NB4 (cell line): ENCODE data around the gene CUX1.

ENCODE experiments used
- DNase-seq: peaks from one replicate; pipeline ENCODE4 v3.0.0; 2010; ENCODE audit warnings: low read depth
- H3K4me3 ChIP-seq: one replicate; pipeline ENCODE4 v1.5.1; 2011; ENCODE audit warnings: mild to moderate bottlenecking, low read depth, low read length, moderate library complexity
- MYC ChIP-seq: IDR thresholded peaks from 2 replicates; pipeline ENCODE4 v1.6.1; 2011; ENCODE audit warnings: low read depth, low read length
- POLR2A ChIP-seq: IDR thresholded peaks from 2 replicates; pipeline ENCODE4 v1.6.1; 2011; ENCODE audit warnings: mild to moderate bottlenecking; ENCODE audit not compliant: insufficient read length; ENCODE audit errors: extremely low read depth
- TF ChIP-seq, protein P1 (sequence below): IDR thresholded peaks from 2 replicates; pipeline ENCODE4 v1.6.1; 2011; ENCODE audit warnings: low read depth, low read length
- TF ChIP-seq, protein P2 (sequence below): IDR thresholded peaks from one replicate; pipeline ENCODE4 v1.5.1; 2012; ENCODE audit warnings: low read depth, low read length

Gene CUX1

DNA sequence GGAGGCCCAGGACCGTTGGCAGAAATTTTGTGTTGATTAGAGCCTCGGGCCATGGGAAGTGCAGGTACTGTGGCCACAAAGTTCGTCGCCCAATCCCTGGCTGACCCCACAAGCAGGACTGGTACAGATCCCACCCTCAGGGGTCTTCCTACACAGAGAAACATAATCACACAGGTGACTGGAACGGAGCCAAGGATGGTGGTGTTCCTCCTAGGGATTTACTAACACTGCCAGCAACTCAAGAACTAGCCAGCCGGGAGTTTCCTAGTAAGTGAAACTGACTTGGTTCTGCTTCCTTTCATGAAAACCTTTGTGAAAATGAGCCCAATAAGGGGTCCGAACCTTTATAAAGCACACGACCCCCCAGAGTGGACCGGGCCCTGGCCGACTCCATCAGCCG is 5.7 kb downstream of the CUX1 start:
- H3K4me3 ChIP-seq = no peak overlapping the region
- TF ChIP-seq MYC = no peak
- no peak for TF ChIP-seq POLR2A
- TF ChIP-seq, protein P1, sequence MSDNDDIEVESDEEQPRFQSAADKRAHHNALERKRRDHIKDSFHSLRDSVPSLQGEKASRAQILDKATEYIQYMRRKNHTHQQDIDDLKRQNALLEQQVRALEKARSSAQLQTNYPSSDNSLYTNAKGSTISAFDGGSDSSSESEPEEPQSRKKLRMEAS = no peak
- TF ChIP-seq, protein P2, sequence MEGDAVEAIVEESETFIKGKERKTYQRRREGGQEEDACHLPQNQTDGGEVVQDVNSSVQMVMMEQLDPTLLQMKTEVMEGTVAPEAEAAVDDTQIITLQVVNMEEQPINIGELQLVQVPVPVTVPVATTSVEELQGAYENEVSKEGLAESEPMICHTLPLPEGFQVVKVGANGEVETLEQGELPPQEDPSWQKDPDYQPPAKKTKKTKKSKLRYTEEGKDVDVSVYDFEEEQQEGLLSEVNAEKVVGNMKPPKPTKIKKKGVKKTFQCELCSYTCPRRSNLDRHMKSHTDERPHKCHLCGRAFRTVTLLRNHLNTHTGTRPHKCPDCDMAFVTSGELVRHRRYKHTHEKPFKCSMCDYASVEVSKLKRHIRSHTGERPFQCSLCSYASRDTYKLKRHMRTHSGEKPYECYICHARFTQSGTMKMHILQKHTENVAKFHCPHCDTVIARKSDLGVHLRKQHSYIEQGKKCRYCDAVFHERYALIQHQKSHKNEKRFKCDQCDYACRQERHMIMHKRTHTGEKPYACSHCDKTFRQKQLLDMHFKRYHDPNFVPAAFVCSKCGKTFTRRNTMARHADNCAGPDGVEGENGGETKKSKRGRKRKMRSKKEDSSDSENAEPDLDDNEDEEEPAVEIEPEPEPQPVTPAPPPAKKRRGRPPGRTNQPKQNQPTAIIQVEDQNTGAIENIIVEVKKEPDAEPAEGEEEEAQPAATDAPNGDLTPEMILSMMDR = no peak
- no peak for DNase-seq

DNA sequence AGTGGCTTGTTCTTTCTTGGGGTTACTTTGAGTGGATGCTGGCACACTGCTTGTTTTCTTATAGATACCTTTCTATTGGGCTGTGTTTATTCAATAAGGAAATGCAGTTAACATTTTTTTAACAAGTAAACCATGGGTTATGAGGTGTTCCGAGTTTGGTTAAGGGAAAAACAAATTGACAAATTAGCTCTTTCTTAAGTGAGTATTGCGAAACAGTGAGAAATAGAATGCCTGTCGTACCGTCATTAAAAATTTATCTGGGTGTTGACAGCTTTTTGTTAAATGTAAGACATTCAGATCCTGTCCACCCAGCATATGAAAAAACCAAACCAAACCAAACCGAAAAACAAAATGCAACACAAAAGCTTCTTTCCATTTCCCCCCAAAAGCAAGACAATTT is 6.2 kb downstream of the CUX1 start:
- no peak overlapping the region for H3K4me3 ChIP-seq
- TF ChIP-seq, protein P2 = no peak
- TF ChIP-seq, protein P1 = no peak
- TF ChIP-seq POLR2A (no peak), MYC (no peak)
- no peak for DNase-seq

DNA sequence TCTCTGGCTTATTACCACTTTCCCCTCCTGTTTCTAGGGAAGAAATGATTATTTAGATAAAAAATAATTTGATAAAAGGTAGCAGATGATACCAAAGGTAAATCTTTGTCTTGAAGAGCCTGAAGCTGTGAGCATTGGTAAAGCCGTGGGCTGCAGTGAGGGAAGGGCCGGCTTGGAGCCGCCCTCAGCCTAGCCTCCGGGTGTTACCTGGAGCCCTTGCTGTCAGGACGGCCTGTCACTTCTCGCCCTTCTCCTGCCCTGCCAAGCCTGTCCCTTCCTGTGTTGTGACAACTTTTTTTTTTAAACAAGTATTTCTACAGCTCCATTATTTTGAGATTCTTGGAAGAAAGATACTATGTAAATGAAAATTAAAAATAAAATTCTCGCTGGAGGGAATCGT is 7.0 kb downstream of the CUX1 start:
- DNase-seq = no peak
- TF ChIP-seq, protein P1 = no peak
- TF ChIP-seq MYC (no peak), POLR2A (no peak)
- TF ChIP-seq, protein P2 = no peak
- H3K4me3 ChIP-seq = no peak overlapping the region

DNA sequence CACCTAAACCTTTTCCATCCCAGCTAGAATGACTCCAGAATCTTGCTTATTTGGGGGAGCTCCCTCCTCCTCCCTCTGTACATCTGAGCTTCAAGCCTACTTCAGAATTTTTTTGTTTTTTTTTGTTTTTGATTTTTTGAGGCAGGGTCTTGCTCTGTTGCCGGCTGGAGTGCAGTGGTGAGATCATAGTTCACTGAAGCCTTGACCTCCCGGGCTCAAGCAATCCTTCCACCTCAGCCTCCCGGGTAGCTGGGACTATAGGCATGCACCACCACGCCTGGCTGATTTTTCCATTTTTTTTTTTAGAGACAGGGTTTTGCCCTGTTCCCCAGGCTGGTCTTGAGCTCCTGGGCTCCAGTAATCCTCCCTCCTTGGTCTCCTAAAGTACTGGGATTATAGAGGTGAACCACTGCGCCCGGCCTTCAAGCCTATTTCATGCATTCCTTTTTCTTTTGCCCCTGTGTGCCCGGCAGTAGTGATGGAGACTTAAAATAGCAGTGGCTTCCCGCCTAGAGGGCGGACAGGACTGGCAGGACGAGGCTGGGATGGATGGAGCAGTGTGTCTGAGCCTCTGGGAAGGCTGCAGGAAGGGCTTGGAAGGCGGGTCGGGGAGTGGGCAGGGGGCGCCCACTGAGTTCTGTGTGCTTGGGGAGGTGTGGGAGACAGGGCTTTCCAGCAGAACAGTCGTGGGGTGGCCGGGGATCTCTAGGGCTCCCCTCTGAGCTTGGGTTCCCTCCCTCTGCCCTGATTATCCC is 8.8 kb downstream of the CUX1 start:
- TF ChIP-seq POLR2A (no peak), MYC (no peak)
- TF ChIP-seq, protein P2 = no peak
- TF ChIP-seq, protein P1 = no peak
- no peak overlapping the region for H3K4me3 ChIP-seq
- DNase-seq = no peak

DNA sequence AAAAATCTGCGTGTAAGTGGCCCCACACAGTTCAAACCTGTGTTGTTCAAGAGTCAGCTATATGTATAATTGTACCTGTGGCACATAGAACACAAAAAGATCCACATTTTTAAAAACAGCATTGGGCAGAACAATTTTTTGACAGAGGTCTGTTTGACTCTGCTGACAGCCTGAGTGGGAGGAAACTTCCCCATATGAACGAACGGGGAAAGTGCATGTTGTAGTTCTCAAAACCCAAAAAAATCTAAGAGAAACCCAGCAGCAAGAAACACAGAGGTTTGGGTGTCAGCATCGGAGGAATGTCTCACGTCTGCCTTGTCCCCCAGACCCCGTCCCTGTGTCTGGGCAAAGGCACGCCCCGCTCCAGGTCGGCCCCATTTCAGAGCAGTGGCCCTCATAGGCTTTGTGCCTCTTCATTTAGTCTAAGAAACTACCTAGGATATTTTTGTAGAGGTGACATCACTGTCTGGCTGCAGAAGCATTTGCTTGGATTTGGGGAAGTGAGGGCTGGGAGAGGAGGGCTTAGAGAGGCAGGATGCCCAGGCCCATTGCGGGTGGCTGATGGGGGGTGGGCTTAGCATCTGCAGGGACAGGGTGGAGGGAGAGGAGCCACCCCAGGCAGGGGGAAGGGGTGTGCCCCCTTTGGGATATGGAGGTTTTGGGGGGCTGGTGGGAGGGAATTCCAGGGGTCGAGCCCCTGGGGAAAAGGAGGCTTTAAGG is 11.0 kb downstream of the CUX1 start:
- DNase-seq = peak; percentile 50
- H3K4me3 ChIP-seq = no peak overlapping the region
- TF ChIP-seq, protein P2 = no peak
- TF ChIP-seq POLR2A (no peak), MYC (no peak)
- TF ChIP-seq, protein P1 = no peak
